Esophagus muscularis mucosa (tissue), 4 donors: ENCODE data around the gene AKR1C4.

ENCODE experiments used
- EP300 ChIP-seq: sonication (generic); formaldehyde crosslinking; IDR thresholded peaks from one replicate; pipeline ENCODE4 v1.6.1; 2017; ENCODE audit warnings: antibody characterized with exemption
- POLR2A ChIP-seq: fragments of 450-650 bp; IDR thresholded peaks from one replicate; pipeline ENCODE4 v1.6.1; 2017; ENCODE audit warnings: antibody characterized with exemption, moderate library complexity, mild to moderate bottlenecking, low read depth
- POLR2AphosphoS5 ChIP-seq, 2 donors: sonication (generic); formaldehyde crosslinking; IDR thresholded peaks; one replicate each; pipeline ENCODE4 v1.6.1; 2017; ENCODE audit warnings: antibody characterized with exemption in 2 of 2
- TF ChIP-seq, protein P1 (sequence below), 3 experiments: fragments of 200-600 bp in 2 of 3; fragments of 450-650 bp in 1 of 3; sonication (generic) in 2 of 3; IDR thresholded peaks; one replicate each; pipeline ENCODE4 v1.5.1; 2017 to 2019; ENCODE audit warnings: antibody characterized with exemption in 3 of 3, mild to moderate bottlenecking in 2 of 3, moderate library complexity in 1 of 3

DNA sequence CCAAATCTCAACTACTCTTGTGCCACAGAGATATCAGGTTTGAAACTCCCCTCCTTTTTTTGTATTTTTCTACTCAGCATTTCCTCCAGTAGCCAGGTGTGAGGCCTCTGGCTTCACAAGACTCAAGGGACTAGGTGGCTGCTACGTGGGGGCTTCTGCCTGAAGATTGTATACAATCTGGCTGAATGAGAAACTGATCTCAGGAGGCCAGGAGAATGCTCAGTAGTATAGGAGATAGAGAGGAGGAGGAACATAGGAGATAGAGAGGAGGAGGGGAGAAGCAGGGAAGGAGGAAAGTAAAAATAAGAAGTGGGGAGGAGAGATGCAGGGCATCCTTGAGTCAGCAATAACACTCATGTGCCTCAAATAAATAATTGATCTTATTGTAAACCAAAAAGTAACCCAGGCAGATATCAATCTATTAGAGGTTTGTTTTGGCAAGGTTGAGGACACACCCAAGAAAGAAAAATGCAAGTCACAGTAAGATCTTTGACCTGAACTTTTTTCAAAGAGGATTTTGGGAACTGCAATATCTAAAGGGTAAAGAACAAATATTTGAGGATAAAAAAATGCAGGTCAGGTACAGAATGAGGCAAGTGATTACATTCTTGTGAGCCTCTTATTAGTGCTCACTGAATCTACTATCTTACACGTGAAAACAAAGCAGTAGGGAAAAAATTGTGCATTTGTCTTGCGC lies 48.5 kb upstream of the AKR1C4 start:
- no peak for TF ChIP-seq POLR2AphosphoS5 (IDR thresholded peaks at IDR 0.05)
- no peak for TF ChIP-seq POLR2A
- TF ChIP-seq, protein P1, sequence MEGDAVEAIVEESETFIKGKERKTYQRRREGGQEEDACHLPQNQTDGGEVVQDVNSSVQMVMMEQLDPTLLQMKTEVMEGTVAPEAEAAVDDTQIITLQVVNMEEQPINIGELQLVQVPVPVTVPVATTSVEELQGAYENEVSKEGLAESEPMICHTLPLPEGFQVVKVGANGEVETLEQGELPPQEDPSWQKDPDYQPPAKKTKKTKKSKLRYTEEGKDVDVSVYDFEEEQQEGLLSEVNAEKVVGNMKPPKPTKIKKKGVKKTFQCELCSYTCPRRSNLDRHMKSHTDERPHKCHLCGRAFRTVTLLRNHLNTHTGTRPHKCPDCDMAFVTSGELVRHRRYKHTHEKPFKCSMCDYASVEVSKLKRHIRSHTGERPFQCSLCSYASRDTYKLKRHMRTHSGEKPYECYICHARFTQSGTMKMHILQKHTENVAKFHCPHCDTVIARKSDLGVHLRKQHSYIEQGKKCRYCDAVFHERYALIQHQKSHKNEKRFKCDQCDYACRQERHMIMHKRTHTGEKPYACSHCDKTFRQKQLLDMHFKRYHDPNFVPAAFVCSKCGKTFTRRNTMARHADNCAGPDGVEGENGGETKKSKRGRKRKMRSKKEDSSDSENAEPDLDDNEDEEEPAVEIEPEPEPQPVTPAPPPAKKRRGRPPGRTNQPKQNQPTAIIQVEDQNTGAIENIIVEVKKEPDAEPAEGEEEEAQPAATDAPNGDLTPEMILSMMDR (IDR thresholded peaks at IDR 0.05), result no peak
- no peak for TF ChIP-seq EP300
